KOPT-K1 (cell line): ENCODE data around the gene PGM2L1.
"Not testable (repeated sequence)": the region's sequence is repeated elsewhere in the genome, so short reads cannot be mapped to it uniquely, and the experiment has no call there.

ENCODE experiments used
- H3K27ac ChIP-seq: fragments of 200-600 bp; sonication (generic); 2 replicates; pipeline ENCODE4 v1.5.1; 2016; ENCODE audit warnings: antibody characterized with exemption, mild to moderate bottlenecking, low read depth, low read length; ENCODE audit not compliant: poor library complexity, severe bottlenecking
- H3K36me3 ChIP-seq: fragments of 200-600 bp; sonication (generic); 2 replicates; pipeline ENCODE4 v1.5.1; 2017; ENCODE audit warnings: antibody characterized with exemption, mild to moderate bottlenecking, low read length, moderate library complexity; ENCODE audit not compliant: insufficient read depth
- H3K9me3 ChIP-seq: fragments of 200-600 bp; sonication (generic); 2 replicates; pipeline ENCODE4 v1.5.1; 2017; ENCODE audit warnings: antibody characterized with exemption, low read length, mild to moderate bottlenecking; ENCODE audit not compliant: insufficient read depth, poor library complexity, severe bottlenecking

PGM2L1 gene

GRCh38 chr11:74332291-74332690 lies 65.9 kb downstream of the PGM2L1 start:
- Histone ChIP-seq H3K36me3 (peaks cover 31% of the 10 kb centered on the region), H3K9me3 (no peaks in the 10 kb centered on the region), H3K27ac (no peak overlapping the region)

- H3K9me3 ChIP-seq, H3K27ac ChIP-seq: not testable (repeated sequence)
- H3K36me3 ChIP-seq = peaks cover 19% of the 10 kb centered on the region
These were observed 67.2 kb downstream of the PGM2L1 start for GRCh38 chr11:74331000-74331399.

DNA sequence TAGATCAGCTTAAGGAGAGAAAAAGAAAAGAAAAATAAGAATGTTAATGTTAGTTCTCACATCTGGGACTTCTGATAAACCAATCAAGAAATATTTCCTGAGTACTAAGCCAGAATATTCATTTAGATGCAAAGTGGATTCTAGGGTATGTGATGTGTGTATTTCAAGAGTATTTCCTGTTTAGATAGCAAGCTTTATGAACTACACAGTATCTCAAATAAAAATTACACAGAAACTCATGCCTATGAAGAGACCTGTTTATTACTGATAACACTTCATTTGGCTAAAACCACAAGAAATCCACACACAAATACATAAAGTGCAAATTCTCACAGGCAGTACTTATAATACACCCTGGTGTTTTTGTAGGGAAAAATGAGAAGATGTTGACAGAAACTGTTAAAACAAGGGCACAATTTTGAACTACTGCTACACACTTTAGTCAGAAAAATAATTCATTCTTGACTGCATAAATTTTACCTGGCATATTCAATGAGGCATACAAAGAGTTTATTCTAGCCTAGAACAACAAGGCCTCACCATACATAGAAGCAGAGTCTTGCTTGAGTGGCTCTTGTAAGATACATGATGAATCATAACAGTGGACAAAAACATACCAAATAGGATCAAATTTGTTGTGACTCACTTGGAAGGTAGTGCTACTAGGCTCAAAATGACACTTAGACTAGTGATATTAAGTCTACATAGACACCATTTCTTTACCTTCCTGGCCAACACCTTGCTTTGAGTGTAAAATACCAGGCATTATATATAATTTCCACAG lies 68.0 kb downstream of the PGM2L1 start:
- no peak overlapping the region for H3K27ac ChIP-seq
- H3K9me3 ChIP-seq = no peaks in the 10 kb centered on the region
- peaks cover 14% of the 10 kb centered on the region; the same call in 1 of the 2 replicates for H3K36me3 ChIP-seq

DNA sequence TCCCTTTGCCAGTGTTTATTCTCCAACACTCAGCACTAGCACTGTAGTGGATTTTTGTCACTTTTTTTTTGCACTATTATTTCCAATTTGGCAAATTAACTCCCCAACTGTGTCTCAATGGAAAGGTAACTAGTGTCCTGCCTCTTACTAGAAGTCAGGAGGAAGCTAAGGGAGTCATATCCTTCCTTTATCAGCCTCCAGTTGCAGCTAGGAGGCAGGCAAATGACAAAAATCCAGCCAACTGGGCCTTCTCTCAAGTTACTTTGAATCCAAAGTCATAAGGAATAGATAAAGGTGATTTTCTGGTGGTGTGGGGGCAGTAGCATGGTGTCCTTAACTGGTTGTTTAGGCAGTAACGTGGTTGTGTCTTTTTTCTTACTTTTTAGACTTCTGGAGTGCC lies 71.2 kb downstream of the PGM2L1 start:
- no peak overlapping the region for H3K27ac ChIP-seq
- H3K36me3 ChIP-seq = peaks cover 5% of the 10 kb centered on the region; the same call in 1 of the 2 replicates
- H3K9me3 ChIP-seq = no peaks in the 10 kb centered on the region

GRCh38 chr11:74326665-74327064 lies 71.6 kb downstream of the PGM2L1 start:
- H3K36me3 ChIP-seq = peaks cover 5% of the 10 kb centered on the region; the same call in 1 of the 2 replicates
- H3K27ac ChIP-seq = no peak overlapping the region
- no peaks in the 10 kb centered on the region for H3K9me3 ChIP-seq

- H3K27ac ChIP-seq = no peak overlapping the region
- peaks cover 5% of the 10 kb centered on the region; the same call in 1 of the 2 replicates for H3K36me3 ChIP-seq
- no peaks in the 10 kb centered on the region for H3K9me3 ChIP-seq
These were observed 72.3 kb downstream of the PGM2L1 start for GRCh38 chr11:74325649-74326645.

- Histone ChIP-seq H3K36me3 (no peaks in the 10 kb centered on the region), H3K9me3 (no peaks in the 10 kb centered on the region), H3K27ac (no peak overlapping the region)
These were observed 75.6 kb downstream of the PGM2L1 start for GRCh38 chr11:74322667-74323066.

- H3K36me3 ChIP-seq = no peaks in the 10 kb centered on the region
- H3K27ac ChIP-seq = no peak overlapping the region
- H3K9me3 ChIP-seq = peaks cover 10% of the 10 kb centered on the region
These were observed 76.6 kb downstream of the PGM2L1 start for GRCh38 chr11:74321487-74322188.

DNA sequence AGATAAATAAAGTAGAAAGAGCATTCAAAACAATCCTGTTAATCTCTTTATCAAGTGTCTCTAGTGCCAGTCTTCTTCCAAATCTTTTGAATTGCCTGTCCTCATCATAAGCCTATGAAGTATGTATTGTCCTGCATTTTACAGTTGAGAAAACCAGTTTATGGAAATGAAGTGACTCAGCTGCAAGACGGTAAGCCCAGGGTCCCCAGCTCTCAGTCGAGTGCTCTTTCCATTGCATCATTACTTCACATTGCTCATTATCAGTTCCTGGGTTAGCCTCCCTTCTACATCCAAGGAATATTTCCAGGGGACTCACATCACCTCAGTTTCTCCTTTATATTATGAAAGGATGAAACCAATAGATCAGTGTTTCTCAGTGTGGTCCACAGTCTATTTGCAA lies 77.7 kb downstream of the PGM2L1 start:
- Histone ChIP-seq H3K36me3 (no peaks in the 10 kb centered on the region), H3K9me3 (peaks cover 14% of the 10 kb centered on the region), H3K27ac (no peak overlapping the region)

DNA sequence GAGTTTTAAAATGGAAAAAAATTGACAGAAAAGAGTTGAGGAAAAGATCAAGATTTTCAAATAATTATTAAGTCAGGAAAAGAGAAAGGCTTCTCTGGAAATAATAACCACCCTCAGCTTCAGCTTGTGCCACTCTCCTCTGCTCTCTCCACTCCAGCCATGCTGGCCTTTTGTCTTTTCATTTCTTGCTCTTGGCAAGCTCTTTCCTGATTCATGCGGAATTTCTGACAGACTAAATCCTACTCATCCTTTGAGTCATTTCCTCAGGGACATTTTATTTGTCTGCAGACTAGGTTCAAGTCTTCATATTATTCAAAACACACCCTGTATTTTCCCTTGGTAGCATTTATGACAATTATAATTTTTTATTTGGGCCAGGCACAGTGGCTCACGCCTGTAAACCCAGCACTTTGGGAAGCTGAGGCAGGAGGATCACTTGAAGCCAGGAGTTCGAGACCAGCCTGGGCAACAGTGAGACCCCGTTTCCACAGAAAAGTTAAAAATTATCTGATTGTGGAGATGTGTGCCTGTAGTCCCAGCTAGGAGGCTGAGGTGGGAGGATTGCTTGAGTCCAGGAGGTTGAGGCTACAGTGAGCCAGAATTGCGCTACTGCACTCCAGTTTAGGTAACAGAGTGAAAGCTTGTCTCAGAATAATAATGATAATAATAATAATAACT lies 79.0 kb downstream of the PGM2L1 start:
- H3K36me3 ChIP-seq = no peaks in the 10 kb centered on the region
- no peak overlapping the region for H3K27ac ChIP-seq
- H3K9me3 ChIP-seq = peaks cover 14% of the 10 kb centered on the region

DNA sequence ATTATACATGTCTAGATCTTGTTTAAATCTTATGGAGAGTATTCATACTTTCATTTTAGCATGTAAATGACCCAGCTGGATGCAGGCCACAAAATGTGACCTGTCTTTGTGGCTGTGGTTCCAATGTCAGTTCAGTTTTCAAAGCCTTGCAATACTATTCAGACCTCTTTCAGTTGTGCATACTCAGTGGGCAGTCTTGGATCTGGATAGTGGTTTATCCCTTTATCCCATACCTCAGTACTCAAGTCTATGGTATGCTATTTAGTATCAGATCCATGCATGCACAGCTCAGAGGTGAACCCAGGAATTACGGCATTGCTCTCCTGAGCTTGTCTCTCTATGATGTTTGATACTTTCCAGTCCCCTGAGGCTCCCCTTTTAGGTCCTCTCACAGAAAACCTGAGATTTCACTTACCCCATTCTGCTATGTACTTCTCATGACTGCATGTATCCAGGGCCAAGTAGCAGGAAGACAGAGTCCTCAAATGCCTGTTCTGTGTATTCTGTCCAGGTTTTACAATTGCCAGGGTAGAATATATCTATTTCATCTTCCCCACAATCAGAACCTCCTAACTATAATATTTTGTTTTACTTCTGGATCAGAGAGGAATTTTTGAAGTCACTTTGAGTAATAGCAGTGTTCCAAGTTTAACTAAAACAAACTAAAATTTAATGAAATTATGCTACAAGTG lies 79.8 kb downstream of the PGM2L1 start:
- Histone ChIP-seq H3K9me3 (peaks cover 14% of the 10 kb centered on the region), H3K36me3 (no peaks in the 10 kb centered on the region), H3K27ac (no peak overlapping the region)

DNA sequence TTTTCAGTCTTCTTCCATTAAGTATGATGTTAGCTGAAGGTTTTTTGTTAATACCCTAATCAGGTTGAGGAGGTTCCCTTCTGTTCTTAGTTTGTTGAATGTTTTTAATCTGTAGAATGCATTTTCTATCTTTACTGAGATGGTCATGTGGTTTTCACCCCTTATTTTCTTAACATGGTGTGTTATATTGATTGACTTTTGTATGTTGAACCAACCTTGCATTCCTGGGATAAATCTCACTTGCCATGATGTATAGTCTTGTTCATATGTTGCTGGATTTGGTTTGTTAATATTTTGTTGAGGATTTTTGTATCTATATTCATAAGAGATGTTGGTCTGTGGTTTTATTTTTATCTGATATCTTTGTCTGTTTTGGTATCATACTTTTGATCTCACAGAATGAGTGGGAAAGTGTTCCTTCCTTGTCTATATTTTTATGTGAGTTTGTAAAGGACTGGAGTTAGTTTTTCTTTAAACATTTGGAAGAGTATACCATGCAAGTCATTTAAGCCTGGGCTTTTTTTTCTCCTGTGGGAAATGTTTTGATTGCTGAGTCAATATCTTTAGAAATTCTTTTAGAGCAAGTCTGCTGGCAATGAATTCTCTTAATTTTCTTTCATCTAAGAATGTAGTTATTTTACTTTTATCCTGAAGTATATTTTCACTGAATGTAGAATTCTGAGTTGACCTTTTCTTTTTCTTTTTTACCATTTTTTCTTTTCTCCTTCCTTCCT lies 81.3 kb downstream of the PGM2L1 start:
- no peak overlapping the region for H3K27ac ChIP-seq
- peaks cover 14% of the 10 kb centered on the region for H3K9me3 ChIP-seq
- no peaks in the 10 kb centered on the region for H3K36me3 ChIP-seq

GRCh38 chr11:74312326-74312725 lies 85.9 kb downstream of the PGM2L1 start:
- H3K9me3 ChIP-seq = peaks cover 10% of the 10 kb centered on the region
- no peaks in the 10 kb centered on the region for H3K36me3 ChIP-seq
- H3K27ac ChIP-seq = no peak overlapping the region
